Measurements from ENCODE around the gene PIK3CB.
"Not testable (repeated sequence)": the region's sequence is repeated elsewhere in the genome, so short reads cannot be mapped to it uniquely, and the experiment has no call there.

Gene PIK3CB

DNA sequence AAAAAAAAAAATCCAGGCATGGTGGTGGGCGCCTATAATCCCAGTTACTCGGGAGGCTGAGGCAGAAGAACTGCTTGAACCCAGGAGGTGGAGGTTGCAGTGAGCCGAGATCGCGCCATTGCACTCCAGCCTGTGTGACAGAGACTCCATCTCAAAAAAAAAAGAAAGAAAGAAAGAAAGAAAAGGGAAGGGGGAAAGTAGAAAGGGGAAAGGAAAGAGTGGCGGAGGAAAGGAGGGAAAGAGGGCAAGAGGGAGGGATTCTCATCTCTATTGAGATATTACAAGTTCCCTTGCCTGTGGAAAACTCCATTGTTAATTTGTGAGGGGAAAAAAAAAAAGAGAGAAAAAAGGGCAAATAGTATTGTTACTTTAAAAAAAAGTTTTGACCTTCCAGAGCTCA, 32.5 kb downstream of the PIK3CB start:
- not testable (repeated sequence) for DNase-seq

GRCh38 chr3:138801792-138802191, 32.9 kb downstream of the PIK3CB start:
- DNase-seq = no peak

DNA sequence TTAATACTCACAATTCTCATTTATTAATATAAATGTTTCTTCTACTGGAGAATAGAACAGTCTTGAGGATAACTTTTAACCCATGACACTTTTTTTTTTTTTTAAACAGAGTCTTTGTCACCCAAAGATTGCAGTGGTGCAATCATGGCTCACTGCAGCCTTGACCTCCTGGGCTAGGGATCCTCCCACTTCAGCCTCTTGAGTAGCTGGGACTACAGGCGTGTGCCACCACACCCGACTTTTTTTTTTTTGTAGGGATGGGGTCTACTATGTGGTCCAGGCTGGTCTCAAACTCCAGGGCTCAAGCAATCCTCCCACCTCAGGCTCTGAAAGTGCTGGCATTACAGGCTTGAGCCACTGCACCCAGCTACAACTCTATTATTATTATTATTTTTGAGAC, 34.5 kb downstream of the PIK3CB start:
- DNase-seq = no peak

- DNase-seq = no peak
Measured at GRCh38 chr3:138799822-138800221, 34.9 kb downstream of the PIK3CB start.

DNA sequence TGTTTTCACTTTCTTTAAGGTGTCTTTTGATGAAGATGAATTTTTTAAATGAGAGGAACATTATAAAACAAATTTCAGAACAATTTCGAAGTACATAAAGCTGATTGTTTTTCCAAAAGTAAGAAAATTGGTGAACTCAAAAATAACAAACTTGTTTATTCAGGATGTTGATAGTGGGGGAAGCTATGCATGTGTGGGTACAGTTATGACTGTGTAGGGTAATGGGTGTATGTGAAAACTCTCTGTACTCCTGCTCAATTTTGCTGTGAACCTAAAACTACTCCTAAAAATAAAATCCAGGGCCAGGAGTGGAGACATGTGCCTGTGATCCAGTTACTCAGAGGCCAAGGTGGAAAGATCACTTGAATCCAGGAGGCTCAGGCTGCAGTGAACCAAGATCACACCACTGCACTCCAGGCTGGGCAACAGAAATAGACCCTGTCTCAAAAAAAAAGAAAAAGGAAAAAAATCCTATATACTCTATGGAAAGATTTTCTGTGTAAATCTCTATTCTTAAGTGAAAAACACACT, 37.2 kb downstream of the PIK3CB start:
- no peak for DNase-seq

- no peak for DNase-seq
Measured at GRCh38 chr3:138796761-138797160, 38.0 kb downstream of the PIK3CB start.

GRCh38 chr3:138786788-138787271, 47.9 kb downstream of the PIK3CB start:
- DNase-seq = no peak

DNA sequence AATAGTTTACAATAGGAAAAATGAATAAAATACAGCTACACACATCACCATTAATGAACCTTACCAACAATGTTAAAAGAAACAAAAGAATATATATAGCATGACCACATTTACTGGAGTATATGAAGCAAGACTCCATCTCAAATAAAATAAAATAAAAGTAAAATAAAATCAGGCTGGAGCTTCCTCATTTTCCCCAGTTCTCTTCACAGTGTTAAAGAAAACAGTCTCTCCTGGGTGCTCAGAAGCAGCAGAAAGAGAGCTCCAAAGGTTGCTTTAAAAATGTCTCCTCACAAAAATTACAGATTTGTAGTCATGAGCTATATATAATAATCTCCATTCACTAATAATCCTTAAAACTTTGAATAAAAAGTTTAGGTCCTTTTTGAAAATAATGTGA, 48.8 kb downstream of the PIK3CB start:
- no peak for DNase-seq

- DNase-seq = not testable (repeated sequence)
Measured at GRCh38 chr3:138785362-138785857, 49.3 kb downstream of the PIK3CB start.

- DNase-seq = no peak
Measured at GRCh38 chr3:138782755-138783154, 52.0 kb downstream of the PIK3CB start.

GRCh38 chr3:138781012-138781470, 53.7 kb downstream of the PIK3CB start:
- peak; percentile 80 for DNase-seq

- no peak for DNase-seq
Measured at GRCh38 chr3:138778643-138779042, 56.1 kb downstream of the PIK3CB start.

GRCh38 chr3:138776961-138777360, 57.8 kb downstream of the PIK3CB start:
- no peak for DNase-seq

GRCh38 chr3:138775254-138775595, 59.5 kb downstream of the PIK3CB start:
- no peak for DNase-seq

DNA sequence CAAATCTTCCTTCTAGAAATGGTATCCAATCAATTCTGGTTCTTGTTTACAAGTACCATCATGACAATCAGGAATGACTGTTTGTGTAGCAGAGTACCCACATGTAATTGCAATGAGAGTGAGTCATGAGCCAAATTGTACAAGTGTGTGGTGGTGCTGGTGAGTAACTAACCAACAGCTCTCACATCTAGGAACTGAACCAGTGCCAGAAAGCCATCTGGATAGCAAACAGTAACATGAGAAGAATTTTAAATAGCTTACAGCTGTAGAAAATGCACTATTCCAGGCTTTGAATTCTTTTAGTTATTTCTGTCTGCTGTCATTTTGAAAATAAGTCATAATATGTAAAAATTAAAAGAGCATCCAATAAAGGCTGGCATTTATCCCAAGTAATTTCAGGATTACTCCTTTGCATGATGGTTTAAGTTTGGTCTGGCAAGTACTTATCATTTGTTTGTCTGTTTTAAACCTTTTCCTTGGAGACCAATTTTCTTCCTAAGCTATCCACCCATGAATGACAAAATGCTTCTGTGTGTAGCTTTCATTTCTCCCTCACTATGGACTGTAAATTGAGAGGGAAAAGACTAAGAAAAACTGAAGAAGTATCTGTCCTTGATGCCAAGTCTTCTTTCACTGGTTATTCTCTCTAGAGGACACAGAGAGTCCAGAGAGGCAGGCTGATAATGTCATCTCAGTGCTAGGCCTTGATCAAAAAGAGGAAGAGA, 60.0 kb downstream of the PIK3CB start:
- no peak for DNase-seq

DNA sequence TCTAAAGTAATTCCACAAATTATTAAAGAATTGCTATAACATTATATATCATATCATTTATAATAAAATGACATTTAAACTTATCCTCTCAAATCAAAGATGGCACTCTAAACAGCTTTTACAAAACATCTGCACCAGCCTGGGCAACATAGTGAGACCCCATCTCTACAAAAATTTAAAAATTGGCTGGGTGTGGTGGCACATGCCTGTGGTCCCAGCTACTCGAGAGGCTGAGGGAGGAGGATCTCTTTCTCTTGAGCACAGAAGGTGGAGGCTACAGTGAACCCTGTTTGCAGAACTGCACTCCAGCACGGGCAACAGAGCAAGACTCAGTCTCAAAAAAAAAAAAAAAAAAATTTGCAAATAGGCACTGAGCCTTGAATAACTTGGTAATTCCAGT, 63.1 kb downstream of the PIK3CB start:
- no peak for DNase-seq

- DNase-seq = no peak
Measured at GRCh38 chr3:138769616-138770015, 65.1 kb downstream of the PIK3CB start.

DNA sequence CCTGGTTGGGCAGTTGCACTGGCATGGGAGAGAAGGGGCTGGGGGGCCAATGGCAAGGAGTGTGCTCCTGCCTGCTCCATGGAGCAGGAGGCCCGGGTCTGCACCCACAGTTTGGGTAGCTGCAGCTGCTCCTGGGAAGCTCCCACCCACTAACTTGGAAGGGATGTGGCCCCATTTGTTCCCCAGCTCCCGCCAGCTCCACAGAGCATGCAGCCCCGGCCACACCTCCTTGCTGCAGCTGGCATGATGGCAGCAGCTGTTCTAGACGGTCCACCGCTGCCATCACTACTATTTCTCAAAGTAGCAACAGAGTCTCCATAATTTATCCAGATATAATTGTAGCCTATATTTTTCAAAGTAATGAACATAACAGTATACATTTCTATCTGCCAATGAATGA, 65.8 kb downstream of the PIK3CB start:
- no peak for DNase-seq

- DNase-seq = no peak
Measured at GRCh38 chr3:138768125-138768524, 66.6 kb downstream of the PIK3CB start.

- no peak for DNase-seq
Measured at GRCh38 chr3:138767498-138768104, 67.1 kb downstream of the PIK3CB start.

DNA sequence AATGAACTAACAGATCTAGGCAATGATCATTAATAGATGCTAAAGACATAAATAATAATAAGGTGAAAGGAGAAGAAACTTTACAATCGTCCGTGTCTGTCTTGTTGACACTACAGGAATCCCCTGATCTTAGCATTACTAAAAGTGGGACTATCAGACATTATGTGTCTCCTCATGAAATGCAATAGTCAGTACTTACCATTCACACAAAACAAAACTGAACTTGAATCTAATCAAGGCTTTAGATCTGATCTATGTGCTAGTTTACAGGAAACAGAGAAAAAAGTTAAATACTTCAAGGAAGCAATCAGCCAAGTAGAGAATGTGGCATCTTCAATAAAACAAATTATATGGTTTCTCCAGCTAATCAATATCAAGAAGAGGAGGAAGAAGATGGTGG, 73.7 kb downstream of the PIK3CB start:
- DNase-seq = no peak

DNA sequence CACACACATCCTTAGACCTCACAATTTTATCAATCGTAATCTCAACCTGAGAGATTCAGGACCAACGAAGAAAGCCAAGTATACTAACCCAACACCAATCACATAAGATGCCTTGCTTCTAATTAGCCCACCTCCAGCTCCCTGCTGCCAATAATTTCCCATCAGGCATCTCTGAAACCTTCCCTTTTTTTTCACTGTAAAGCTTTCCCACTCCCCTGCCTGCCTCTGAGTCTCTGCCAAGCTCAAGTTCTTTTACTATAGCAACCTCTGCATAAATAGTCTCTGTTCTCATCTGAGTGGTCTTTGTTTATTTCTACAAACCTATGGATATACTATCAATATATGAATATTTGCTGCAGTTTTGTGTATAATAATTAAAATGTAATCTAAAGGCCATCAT, 86.5 kb downstream of the PIK3CB start:
- no peak for DNase-seq

DNA sequence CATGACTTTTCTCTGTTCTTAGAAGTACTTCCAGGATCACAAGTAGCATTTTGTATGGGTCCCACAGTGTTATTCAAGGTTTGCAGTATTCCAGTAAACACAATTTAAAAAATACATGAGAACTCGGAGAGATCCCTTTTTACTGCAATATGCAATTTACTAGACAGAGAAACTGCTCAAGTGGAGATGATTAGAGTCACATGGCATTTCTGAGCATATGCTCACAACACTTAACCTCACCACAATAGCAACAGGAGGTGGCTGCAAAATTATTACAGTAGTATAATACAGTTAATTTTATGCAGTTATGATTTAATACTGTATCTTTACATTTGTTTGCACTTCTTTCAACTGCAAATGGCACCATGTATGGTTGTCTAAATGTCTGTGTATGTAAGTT, 87.5 kb downstream of the PIK3CB start:
- DNase-seq = no peak

DNA sequence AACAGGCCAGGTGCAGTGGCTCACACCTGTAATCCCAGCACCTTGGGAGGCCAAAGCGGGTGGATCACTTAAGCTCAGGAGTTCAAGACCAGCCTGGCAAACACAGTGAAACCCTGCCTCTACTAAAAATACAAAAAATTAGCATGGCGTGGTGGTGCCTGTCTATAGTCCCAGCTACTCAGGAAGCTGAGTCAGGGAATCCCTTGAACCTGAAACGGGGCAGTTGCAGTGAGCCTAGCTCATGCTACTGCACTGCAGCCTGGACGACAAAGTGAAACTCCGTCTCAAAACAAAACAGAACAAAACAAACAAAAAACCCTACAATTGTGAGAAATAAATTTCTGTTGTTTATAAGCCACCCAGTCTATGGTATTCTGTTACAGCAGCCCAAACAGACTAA, 94.7 kb downstream of the PIK3CB start:
- DNase-seq = no peak

All from CD4-positive, alpha-beta T cell treated with Interleukin-10 for 1 hour (primary cell).